Activated CD4-positive, alpha-beta T cell treated with anti-CD3 and anti-CD28 coated beads, Interleukin-2, amount 50 U/mL, for 4 hours (primary cell): Measurements from ENCODE around the gene MTUS2.
A peak's percentile ranks its signal among the peaks of the same experiment; 100 is the strongest.

Source experiments
- DNase-seq, 2 experiments: peaks; one replicate each; pipeline ENCODE4 v3.0.0-alpha.2; 2020

MTUS2 gene

GRCh38 chr13:29536853-29537252 is 716.7 kb downstream of the MTUS2 start:
- DNase-seq = no peak

GRCh38 chr13:29537736-29538651 is 717.9 kb downstream of the MTUS2 start:
- DNase-seq = no peak

- DNase-seq = no peak
These were observed 718.5 kb downstream of the MTUS2 start for GRCh38 chr13:29538652-29539040.

GRCh38 chr13:29539856-29540255 is 719.7 kb downstream of the MTUS2 start:
- no peak for DNase-seq

- no peak for DNase-seq
These were observed 720.2 kb downstream of the MTUS2 start for GRCh38 chr13:29540334-29540733.

- no peak for DNase-seq
These were observed 720.7 kb downstream of the MTUS2 start for GRCh38 chr13:29540799-29541198.

- no peak for DNase-seq
These were observed 721.3 kb downstream of the MTUS2 start for GRCh38 chr13:29541400-29541799.

GRCh38 chr13:29542381-29542780 is 722.2 kb downstream of the MTUS2 start:
- DNase-seq = no peak

GRCh38 chr13:29543230-29544215 is 723.4 kb downstream of the MTUS2 start:
- DNase-seq = peak; percentile 15 to 20

GRCh38 chr13:29545988-29546387 is 725.8 kb downstream of the MTUS2 start:
- DNase-seq = no peak

- no peak for DNase-seq
These were observed 726.5 kb downstream of the MTUS2 start for GRCh38 chr13:29546662-29547061.

GRCh38 chr13:29547153-29547552 is 727.0 kb downstream of the MTUS2 start:
- no peak for DNase-seq

- no peak for DNase-seq
These were observed 728.6 kb downstream of the MTUS2 start for GRCh38 chr13:29548722-29549121.

- DNase-seq = no peak
These were observed 730.4 kb downstream of the MTUS2 start for GRCh38 chr13:29550430-29550988.

GRCh38 chr13:29551214-29551613 is 731.1 kb downstream of the MTUS2 start:
- no peak for DNase-seq
